ENCODE measurements around the gene ETV4. TPM values are rescaled to one million over a fixed set of nuclear protein-coding genes. Genes with fewer than 3 reads are reported as not detected.
A peak's percentile ranks its signal among the peaks of the same experiment; 100 is the strongest.

ETV4 gene
- total and polyA plus RNA-seq, 12 donors = 0.22 to 6.6 (median 1.9) TPM

GRCh38 chr17:43591001-43591400 is 44.9 kb upstream of the ETV4 start:
- Histone ChIP-seq H3K36me3 (replicated peaks in 1 of 2) (no peaks in the 10 kb centered on the region), H3K9me3 (replicated peaks in 1 of 3) (no peaks in the 10 kb centered on the region), H3K4me1 (replicated peaks in 1 of 2) (peaks cover 0 to 6% of the 10 kb centered on the region in 2 donors), H3K4me3 (no peak overlapping the region), H3K27me3 (no peaks in the 10 kb centered on the region), H3K27ac (peak overlapping the region in 2 of 5 donors; percentile 66 to 70)
- intact Hi-C loops (cut with DNase I) = no loop called here
- no peak for DNase-seq
- TF ChIP-seq CTCF (IDR thresholded peaks at IDR 0.05) (no peak), POLR2A (IDR thresholded peaks at IDR 0.05) (no peak)
- WGBS, 4 donors = 93 to 96% (median 95%) methylated on average over 3 of the region's 3 CpGs

- H3K27ac ChIP-seq = no peak overlapping the region
- H3K4me1 ChIP-seq (replicated peaks in 1 of 2) = peaks cover 0 to 19% of the 10 kb centered on the region in 2 donors
- H3K27me3 ChIP-seq = no peaks in the 10 kb centered on the region
- no peak for TF ChIP-seq POLR2A (IDR thresholded peaks at IDR 0.05)
- no peak for TF ChIP-seq CTCF (IDR thresholded peaks at IDR 0.05)
- no peak overlapping the region for H3K4me3 ChIP-seq
- intact Hi-C loops (cut with DNase I) = no loop called here
- peak in 5 of 7 donors; percentile 24 to 61 (median 38) for DNase-seq
- 65 to 81% (median 68%) methylated on average over 9 of the region's 9 CpGs for WGBS, 4 donors
- H3K36me3 ChIP-seq (replicated peaks in 1 of 2) = no peaks in the 10 kb centered on the region
- H3K9me3 ChIP-seq (replicated peaks in 1 of 3) = no peaks in the 10 kb centered on the region
These were observed 42.7 kb upstream of the ETV4 start for GRCh38 chr17:43588664-43589435.

- DNase-seq = no peak
- no peaks in the 10 kb centered on the region for H3K9me3 ChIP-seq (replicated peaks in 1 of 3)
- no peak overlapping the region for H3K27ac ChIP-seq
- WGBS, 4 donors = 65 to 79% (median 70%) methylated on average over 2 of the region's 2 CpGs
- TF ChIP-seq CTCF (IDR thresholded peaks at IDR 0.05) (no peak), POLR2A (IDR thresholded peaks at IDR 0.05) (no peak)
- H3K27me3 ChIP-seq = no peaks in the 10 kb centered on the region
- intact Hi-C loops (cut with DNase I) = no loop called here
- no peak overlapping the region for H3K4me3 ChIP-seq
- peaks cover 0 to 19% of the 10 kb centered on the region in 2 donors for H3K4me1 ChIP-seq (replicated peaks in 1 of 2)
- H3K36me3 ChIP-seq (replicated peaks in 1 of 2) = no peaks in the 10 kb centered on the region
These were observed 42.0 kb upstream of the ETV4 start for GRCh38 chr17:43588121-43588520.

GRCh38 chr17:43587647-43588046 is 41.5 kb upstream of the ETV4 start:
- intact Hi-C loops (cut with DNase I) = no loop called here
- no peaks in the 10 kb centered on the region for H3K36me3 ChIP-seq (replicated peaks in 1 of 2)
- no peaks in the 10 kb centered on the region for H3K27me3 ChIP-seq
- DNase-seq = no peak
- 82 to 92% (median 88%) methylated on average over 5 of the region's 5 CpGs for WGBS, 4 donors
- H3K9me3 ChIP-seq (replicated peaks in 1 of 3) = no peaks in the 10 kb centered on the region
- no peak overlapping the region for H3K27ac ChIP-seq
- H3K4me3 ChIP-seq = no peak overlapping the region
- peaks cover 0 to 19% of the 10 kb centered on the region in 2 donors for H3K4me1 ChIP-seq (replicated peaks in 1 of 2)
- TF ChIP-seq POLR2A (IDR thresholded peaks at IDR 0.05) = no peak

GRCh38 chr17:43584666-43585102 is 38.5 kb upstream of the ETV4 start:
- intact Hi-C loops (cut with DNase I) = no loop called here
- H3K27me3 ChIP-seq = no peaks in the 10 kb centered on the region
- H3K4me1 ChIP-seq (replicated peaks in 1 of 2) = peaks cover 0 to 25% of the 10 kb centered on the region in 2 donors
- no peak overlapping the region for H3K4me3 ChIP-seq
- DNase-seq = peak in 1 of 7 donors; percentile 56
- TF ChIP-seq POLR2A (IDR thresholded peaks at IDR 0.05) (no peak), CTCF (IDR thresholded peaks at IDR 0.05) (no peak)
- H3K27ac ChIP-seq = peak overlapping the region in 2 of 5 donors; percentile 54
- WGBS, 4 donors = 58 to 62% (median 59%) methylated on average over 6 of the region's 6 CpGs
- H3K9me3 ChIP-seq (replicated peaks in 1 of 3) = no peaks in the 10 kb centered on the region
- H3K36me3 ChIP-seq (replicated peaks in 1 of 2) = no peaks in the 10 kb centered on the region
